HepG2 (cell line): Measurements from ENCODE around the gene SYT7. TPM values are rescaled to one million over a fixed set of nuclear protein-coding genes. Genes with fewer than 3 reads are reported as not detected.

ENCODE experiments used
- ATRX ChIP-seq: sonication (generic); formaldehyde crosslinking; IDR thresholded peaks from 2 replicates; pipeline ENCODE4 v1.4.0; 2020; ENCODE audit warnings: missing genetic modification reagents, borderline replicate concordance
- GABPA ChIP-seq, 2 experiments: IDR thresholded peaks; 2 replicates each; pipeline ENCODE4 v1.6.1; 2011 to 2016; ENCODE audit warnings: low read depth in 2 of 2, low read length in 1 of 2, missing biosample characterization in 1 of 2, missing genetic modification characterization in 1 of 2
- HNRNPK ChIP-seq: fragments of 200-400 bp; formaldehyde crosslinking; IDR thresholded peaks from 2 replicates; pipeline ENCODE4 v1.6.1; 2018; ENCODE audit warnings: low read length, low read depth, moderate library complexity, mild to moderate bottlenecking; ENCODE audit not compliant: poor library complexity, severe bottlenecking
- JDP2 ChIP-seq: sonication (generic); formaldehyde crosslinking; IDR thresholded peaks from 2 replicates; pipeline ENCODE4 v1.8.1; 2022; ENCODE audit warnings: missing genetic modification reagents, borderline replicate concordance
- SOX13 ChIP-seq, 3 experiments: fragments of 450-650 bp in 1 of 3; sonication (generic) in 1 of 3; formaldehyde crosslinking in 1 of 3; IDR thresholded peaks in 2 of 3; conservative IDR thresholded peaks in 1 of 3; 2 replicates each; pipeline versions ENCODE4 v1.5.0 to v1.6.1; 2016 to 2020; ENCODE audit warnings: antibody characterized with exemption in 1 of 3, mild to moderate bottlenecking in 1 of 3, missing compliant biosample characterization in 1 of 3, missing genetic modification reagents in 1 of 3, moderate library complexity in 1 of 3
- ZNF546 ChIP-seq: sonication (generic); formaldehyde crosslinking; conservative IDR thresholded peaks from 2 replicates; pipeline ENCODE4 v1.8.1; 2023; ENCODE audit warnings: mild to moderate bottlenecking, missing genetic modification reagents
- ZNF75D ChIP-seq: sonication (generic); formaldehyde crosslinking; IDR thresholded peaks from 2 replicates; pipeline ENCODE4 v1.8.1; 2023; ENCODE audit warnings: missing genetic modification reagents, mild to moderate bottlenecking, borderline replicate concordance
- ZNF83 ChIP-seq: sonication (generic); formaldehyde crosslinking; IDR thresholded peaks from 2 replicates; pipeline ENCODE4 v1.4.0; 2020; ENCODE audit warnings: missing genetic modification reagents, mild to moderate bottlenecking, borderline replicate concordance
- polyA plus RNA-seq, 8 experiments: library from polyadenylated mRNA; depleted of rRNA in 3 of 8; stranded (reverse) in 7 of 8; unstranded in 1 of 8; fragments of >200 nt; fragmentation: Illumina TruSeq in 4 of 8; extraction: Trizol in 4 of 8; gene quantifications; 2 replicates each; pipeline versions ENCODE4 v1.2.1 to v1.2.3, GENCODE V29; 2011 to 2016; ENCODE audit warnings: low read depth in 4 of 8, missing spikeins in 1 of 8, mixed read lengths in 1 of 8; ENCODE audit not compliant: insufficient read depth in 1 of 8
- total RNA-seq, 5 experiments: library from RNA; depleted of rRNA; stranded (reverse); fragments of >200 nt; fragmentation: Illumina TruSeq; extraction: Trizol; gene quantifications; 2 replicates each; pipeline ENCODE4 v1.2.3, GENCODE V29; 2016; ENCODE audit warnings: low read depth in 1 of 5
- TF ChIP-seq, protein P1 (sequence below): sonication (generic); formaldehyde crosslinking; IDR thresholded peaks from 2 replicates; pipeline ENCODE4 v1.5.0; 2020; ENCODE audit warnings: mild to moderate bottlenecking, missing genetic modification reagents, borderline replicate concordance
- TF ChIP-seq, protein P2 (sequence below): sonication (generic); formaldehyde crosslinking; IDR thresholded peaks from 2 replicates; pipeline ENCODE4 v1.5.1; 2020; ENCODE audit warnings: missing genetic modification reagents, mild to moderate bottlenecking, borderline replicate concordance
- TF ChIP-seq, protein P3 (sequence below): sonication (generic); formaldehyde crosslinking; IDR thresholded peaks from 2 replicates; pipeline ENCODE4 v1.4.0; 2020; ENCODE audit warnings: missing genetic modification reagents, borderline replicate concordance
- TF ChIP-seq, protein P4 (sequence below): IDR thresholded peaks from 2 replicates; pipeline ENCODE4 v1.6.1; 2016; ENCODE audit warnings: missing compliant biosample characterization, missing genetic modification reagents, borderline replicate concordance

Gene SYT7
- total and polyA plus RNA-seq, 2 of the 13 experiments (the other 11 are each of a cell fraction or from before 2014, with no cell fraction given) = 1.4 to 4.4 TPM

DNA sequence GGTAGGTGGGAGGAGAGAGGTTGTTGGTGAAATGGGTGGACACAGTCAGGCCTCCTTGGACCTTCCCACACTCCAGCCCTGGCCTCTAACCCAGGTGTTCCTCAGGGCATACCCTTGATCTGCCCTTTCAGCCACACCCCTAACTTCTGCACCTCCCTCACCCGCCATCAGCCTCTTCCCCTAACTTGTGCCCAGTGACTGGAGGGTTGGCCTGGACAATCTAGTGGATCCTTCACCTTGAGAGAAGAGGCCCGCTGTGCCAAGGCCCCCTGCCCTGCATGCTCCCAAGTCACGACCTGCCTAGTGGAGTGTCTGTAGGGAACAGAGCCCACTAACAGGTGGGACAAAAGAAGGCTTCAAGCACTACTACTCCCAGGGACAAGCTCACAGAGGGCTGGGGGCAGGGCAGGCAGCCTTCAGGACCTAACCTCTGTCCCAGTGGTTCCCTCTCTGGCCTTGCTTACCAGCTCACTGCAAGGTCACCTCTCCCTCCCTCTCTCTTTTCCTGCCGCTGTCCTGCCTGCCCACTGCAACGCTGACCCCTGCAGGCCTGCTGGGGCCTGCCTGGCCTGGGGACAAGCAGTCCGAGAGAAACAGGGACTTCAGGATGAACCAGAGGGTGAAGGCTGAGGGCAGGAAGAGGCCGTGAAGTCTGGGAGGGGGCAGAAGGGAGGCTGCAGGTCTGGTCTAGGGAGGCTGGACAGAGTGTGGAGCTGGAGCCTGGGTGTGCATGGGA is 3.3 kb downstream of the SYT7 start (continued):
- TF ChIP-seq, protein P1, sequence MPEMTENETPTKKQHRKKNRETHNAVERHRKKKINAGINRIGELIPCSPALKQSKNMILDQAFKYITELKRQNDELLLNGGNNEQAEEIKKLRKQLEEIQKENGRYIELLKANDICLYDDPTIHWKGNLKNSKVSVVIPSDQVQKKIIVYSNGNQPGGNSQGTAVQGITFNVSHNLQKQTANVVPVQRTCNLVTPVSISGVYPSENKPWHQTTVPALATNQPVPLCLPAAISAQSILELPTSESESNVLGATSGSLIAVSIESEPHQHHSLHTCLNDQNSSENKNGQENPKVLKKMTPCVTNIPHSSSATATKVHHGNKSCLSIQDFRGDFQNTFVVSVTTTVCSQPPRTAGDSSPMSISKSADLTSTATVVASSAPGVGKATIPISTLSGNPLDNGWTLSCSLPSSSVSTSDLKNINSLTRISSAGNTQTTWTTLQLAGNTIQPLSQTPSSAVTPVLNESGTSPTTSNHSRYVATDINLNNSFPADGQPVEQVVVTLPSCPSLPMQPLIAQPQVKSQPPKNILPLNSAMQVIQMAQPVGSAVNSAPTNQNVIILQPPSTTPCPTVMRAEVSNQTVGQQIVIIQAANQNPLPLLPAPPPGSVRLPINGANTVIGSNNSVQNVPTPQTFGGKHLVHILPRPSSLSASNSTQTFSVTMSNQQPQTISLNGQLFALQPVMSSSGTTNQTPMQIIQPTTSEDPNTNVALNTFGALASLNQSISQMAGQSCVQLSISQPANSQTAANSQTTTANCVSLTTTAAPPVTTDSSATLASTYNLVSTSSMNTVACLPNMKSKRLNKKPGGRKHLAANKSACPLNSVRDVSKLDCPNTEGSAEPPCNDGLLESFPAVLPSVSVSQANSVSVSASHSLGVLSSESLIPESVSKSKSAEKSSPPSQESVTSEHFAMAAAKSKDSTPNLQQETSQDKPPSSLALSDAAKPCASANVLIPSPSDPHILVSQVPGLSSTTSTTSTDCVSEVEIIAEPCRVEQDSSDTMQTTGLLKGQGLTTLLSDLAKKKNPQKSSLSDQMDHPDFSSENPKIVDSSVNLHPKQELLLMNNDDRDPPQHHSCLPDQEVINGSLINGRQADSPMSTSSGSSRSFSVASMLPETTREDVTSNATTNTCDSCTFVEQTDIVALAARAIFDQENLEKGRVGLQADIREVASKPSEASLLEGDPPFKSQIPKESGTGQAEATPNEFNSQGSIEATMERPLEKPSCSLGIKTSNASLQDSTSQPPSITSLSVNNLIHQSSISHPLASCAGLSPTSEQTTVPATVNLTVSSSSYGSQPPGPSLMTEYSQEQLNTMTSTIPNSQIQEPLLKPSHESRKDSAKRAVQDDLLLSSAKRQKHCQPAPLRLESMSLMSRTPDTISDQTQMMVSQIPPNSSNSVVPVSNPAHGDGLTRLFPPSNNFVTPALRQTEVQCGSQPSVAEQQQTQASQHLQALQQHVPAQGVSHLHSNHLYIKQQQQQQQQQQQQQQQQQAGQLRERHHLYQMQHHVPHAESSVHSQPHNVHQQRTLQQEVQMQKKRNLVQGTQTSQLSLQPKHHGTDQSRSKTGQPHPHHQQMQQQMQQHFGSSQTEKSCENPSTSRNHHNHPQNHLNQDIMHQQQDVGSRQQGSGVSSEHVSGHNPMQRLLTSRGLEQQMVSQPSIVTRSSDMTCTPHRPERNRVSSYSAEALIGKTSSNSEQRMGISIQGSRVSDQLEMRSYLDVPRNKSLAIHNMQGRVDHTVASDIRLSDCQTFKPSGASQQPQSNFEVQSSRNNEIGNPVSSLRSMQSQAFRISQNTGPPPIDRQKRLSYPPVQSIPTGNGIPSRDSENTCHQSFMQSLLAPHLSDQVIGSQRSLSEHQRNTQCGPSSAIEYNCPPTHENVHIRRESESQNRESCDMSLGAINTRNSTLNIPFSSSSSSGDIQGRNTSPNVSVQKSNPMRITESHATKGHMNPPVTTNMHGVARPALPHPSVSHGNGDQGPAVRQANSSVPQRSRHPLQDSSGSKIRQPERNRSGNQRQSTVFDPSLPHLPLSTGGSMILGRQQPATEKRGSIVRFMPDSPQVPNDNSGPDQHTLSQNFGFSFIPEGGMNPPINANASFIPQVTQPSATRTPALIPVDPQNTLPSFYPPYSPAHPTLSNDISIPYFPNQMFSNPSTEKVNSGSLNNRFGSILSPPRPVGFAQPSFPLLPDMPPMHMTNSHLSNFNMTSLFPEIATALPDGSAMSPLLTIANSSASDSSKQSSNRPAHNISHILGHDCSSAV (CRISPR knock-in tag) = no peak
- TF ChIP-seq, protein P2, sequence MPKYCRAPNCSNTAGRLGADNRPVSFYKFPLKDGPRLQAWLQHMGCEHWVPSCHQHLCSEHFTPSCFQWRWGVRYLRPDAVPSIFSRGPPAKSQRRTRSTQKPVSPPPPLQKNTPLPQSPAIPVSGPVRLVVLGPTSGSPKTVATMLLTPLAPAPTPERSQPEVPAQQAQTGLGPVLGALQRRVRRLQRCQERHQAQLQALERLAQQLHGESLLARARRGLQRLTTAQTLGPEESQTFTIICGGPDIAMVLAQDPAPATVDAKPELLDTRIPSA (CRISPR knock-in tag) = no peak
- TF ChIP-seq HNRNPK = no peak
- no peak for TF ChIP-seq SOX13 (IDR thresholded peaks at IDR 0.05)
- TF ChIP-seq SOX13 (CRISPR knock-in tag; conservative IDR thresholded peaks at IDR 0.05 in 1 of 2, IDR thresholded peaks at IDR 0.05 in 1 of 2) = peak in 1 of 2 experiments; percentile 45; a peak in 1 of 4 replicates
- no peak for TF ChIP-seq ZNF83
- TF ChIP-seq JDP2 (CRISPR knock-in tag) = no peak
- TF ChIP-seq, protein P3, sequence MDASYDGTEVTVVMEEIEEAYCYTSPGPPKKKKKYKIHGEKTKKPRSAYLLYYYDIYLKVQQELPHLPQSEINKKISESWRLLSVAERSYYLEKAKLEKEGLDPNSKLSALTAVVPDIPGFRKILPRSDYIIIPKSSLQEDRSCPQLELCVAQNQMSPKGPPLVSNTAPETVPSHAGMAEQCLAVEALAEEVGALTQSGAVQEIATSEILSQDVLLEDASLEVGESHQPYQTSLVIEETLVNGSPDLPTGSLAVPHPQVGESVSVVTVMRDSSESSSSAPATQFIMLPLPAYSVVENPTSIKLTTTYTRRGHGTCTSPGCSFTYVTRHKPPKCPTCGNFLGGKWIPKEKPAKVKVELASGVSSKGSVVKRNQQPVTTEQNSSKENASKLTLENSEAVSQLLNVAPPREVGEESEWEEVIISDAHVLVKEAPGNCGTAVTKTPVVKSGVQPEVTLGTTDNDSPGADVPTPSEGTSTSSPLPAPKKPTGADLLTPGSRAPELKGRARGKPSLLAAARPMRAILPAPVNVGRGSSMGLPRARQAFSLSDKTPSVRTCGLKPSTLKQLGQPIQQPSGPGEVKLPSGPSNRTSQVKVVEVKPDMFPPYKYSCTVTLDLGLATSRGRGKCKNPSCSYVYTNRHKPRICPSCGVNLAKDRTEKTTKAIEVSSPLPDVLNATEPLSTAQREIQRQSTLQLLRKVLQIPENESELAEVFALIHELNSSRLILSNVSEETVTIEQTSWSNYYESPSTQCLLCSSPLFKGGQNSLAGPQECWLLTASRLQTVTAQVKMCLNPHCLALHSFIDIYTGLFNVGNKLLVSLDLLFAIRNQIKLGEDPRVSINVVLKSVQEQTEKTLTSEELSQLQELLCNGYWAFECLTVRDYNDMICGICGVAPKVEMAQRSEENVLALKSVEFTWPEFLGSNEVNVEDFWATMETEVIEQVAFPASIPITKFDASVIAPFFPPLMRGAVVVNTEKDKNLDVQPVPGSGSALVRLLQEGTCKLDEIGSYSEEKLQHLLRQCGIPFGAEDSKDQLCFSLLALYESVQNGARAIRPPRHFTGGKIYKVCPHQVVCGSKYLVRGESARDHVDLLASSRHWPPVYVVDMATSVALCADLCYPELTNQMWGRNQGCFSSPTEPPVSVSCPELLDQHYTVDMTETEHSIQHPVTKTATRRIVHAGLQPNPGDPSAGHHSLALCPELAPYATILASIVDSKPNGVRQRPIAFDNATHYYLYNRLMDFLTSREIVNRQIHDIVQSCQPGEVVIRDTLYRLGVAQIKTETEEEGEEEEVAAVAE = peak; percentile 66; the same call in 1 of the 2 replicates
- TF ChIP-seq, protein P4, sequence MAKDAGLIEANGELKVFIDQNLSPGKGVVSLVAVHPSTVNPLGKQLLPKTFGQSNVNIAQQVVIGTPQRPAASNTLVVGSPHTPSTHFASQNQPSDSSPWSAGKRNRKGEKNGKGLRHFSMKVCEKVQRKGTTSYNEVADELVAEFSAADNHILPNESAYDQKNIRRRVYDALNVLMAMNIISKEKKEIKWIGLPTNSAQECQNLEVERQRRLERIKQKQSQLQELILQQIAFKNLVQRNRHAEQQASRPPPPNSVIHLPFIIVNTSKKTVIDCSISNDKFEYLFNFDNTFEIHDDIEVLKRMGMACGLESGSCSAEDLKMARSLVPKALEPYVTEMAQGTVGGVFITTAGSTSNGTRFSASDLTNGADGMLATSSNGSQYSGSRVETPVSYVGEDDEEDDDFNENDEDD (CRISPR knock-in tag) = no peak
- 0 out of 2 replicates have a peak, but pooled peaks have one; percentile 24 for TF ChIP-seq ZNF546 (CRISPR knock-in tag)
- TF ChIP-seq ATRX (CRISPR knock-in tag) = no peak
- TF ChIP-seq GABPA (IDR thresholded peaks at IDR 0.05; ENCODE audit: low read depth, low read length) = no peak
- no peak for TF ChIP-seq GABPA (CRISPR knock-in tag; IDR thresholded peaks at IDR 0.05; ENCODE audit: low read depth)
- no peak for TF ChIP-seq ZNF75D (CRISPR knock-in tag)
